Measurements from ENCODE around the gene CAND2.

GRCh38 chr3:12756175-12756574, 40.3 kb upstream of the CAND2 start:
- TF ChIP-seq CTCF (IDR thresholded peaks at IDR 0.05), result no peak
- TF ChIP-seq POLR2A (IDR thresholded peaks at IDR 0.05), result no peak
- no peak for TF ChIP-seq EP300 (IDR thresholded peaks at IDR 0.05)
